Astrocyte (in vitro differentiated cells and primary cell): ENCODE data around the gene CLGN. TPM values are rescaled to one million over a fixed set of nuclear protein-coding genes. Genes with fewer than 3 reads are reported as not detected.
A peak's percentile ranks its signal among the peaks of the same experiment; 100 is the strongest.

Experiments
- DNase-seq: peaks from one replicate; pipeline ENCODE4 v3.0.0-alpha.2; 2010; ENCODE audit warnings: low read depth
- FAIRE-seq: peaks from 2 replicates; lab custom pipeline; 2011; peaks lifted over from hg19 to GRCh38; lab: Jason Lieb, UNC
- H2AFZ ChIP-seq: 2 replicates; pipeline ENCODE4 v1.6.0; 2012; ENCODE audit warnings: low read depth, low read length, inconsistent platforms
- H3K27ac ChIP-seq: 2 replicates; pipeline ENCODE4 v1.5.1; 2011; ENCODE audit warnings: low read depth, low read length, inconsistent platforms
- H3K27me3 ChIP-seq: 2 replicates; pipeline ENCODE4 v1.6.0; 2011; ENCODE audit warnings: low read length, inconsistent platforms; ENCODE audit not compliant: insufficient read depth
- H3K36me3 ChIP-seq: 2 replicates; pipeline ENCODE4 v1.5.1; 2011; ENCODE audit warnings: low read length, inconsistent platforms; ENCODE audit not compliant: insufficient read depth
- H3K4me1 ChIP-seq: 2 replicates; pipeline ENCODE4 v1.5.1; 2011; ENCODE audit warnings: low read length, inconsistent platforms; ENCODE audit not compliant: insufficient read depth
- H3K4me2 ChIP-seq: 2 replicates; pipeline ENCODE4 v1.6.0; 2012; ENCODE audit warnings: low read length, inconsistent platforms
- H3K4me3 ChIP-seq: 2 replicates; pipeline ENCODE4 v1.5.1; 2011; ENCODE audit warnings: low read depth, mild to moderate bottlenecking, low read length, inconsistent platforms; ENCODE audit not compliant: insufficient read depth
- H3K79me2 ChIP-seq: 2 replicates; pipeline ENCODE4 v1.6.0; 2012; ENCODE audit warnings: mild to moderate bottlenecking, low read length, inconsistent platforms; ENCODE audit not compliant: insufficient read depth
- H3K9ac ChIP-seq: 2 replicates; pipeline ENCODE4 v1.6.0; 2012; ENCODE audit warnings: mild to moderate bottlenecking, low read length, inconsistent platforms
- H3K9me3 ChIP-seq: 2 replicates; pipeline ENCODE4 v1.5.1; 2012; ENCODE audit warnings: low read depth, mild to moderate bottlenecking, low read length, inconsistent platforms; ENCODE audit not compliant: insufficient read depth
- H4K20me1 ChIP-seq: 2 replicates; pipeline ENCODE4 v1.6.0; 2012; ENCODE audit warnings: low read length, inconsistent platforms; ENCODE audit not compliant: insufficient read depth
- H3K27ac Mint-ChIP-seq: one replicate; pipeline ENCODE4 v1.8.0; 2021; ENCODE audit warnings: mild to moderate bottlenecking, mixed read lengths; ENCODE audit not compliant: unreplicated experiment
- H3K27me3 Mint-ChIP-seq: one replicate; pipeline ENCODE4 v1.8.0; 2021; ENCODE audit warnings: low read depth, mixed read lengths; ENCODE audit not compliant: unreplicated experiment
- H3K36me3 Mint-ChIP-seq: one replicate; pipeline ENCODE4 v1.8.0; 2021; ENCODE audit warnings: low read depth, mixed read lengths; ENCODE audit not compliant: unreplicated experiment
- H3K4me1 Mint-ChIP-seq: one replicate; pipeline ENCODE4 v1.8.0; 2021; ENCODE audit warnings: low read depth, mixed read lengths; ENCODE audit not compliant: unreplicated experiment
- H3K4me3 Mint-ChIP-seq: one replicate; pipeline ENCODE4 v1.8.0; 2021; ENCODE audit warnings: mild to moderate bottlenecking, moderate library complexity, mixed read lengths; ENCODE audit not compliant: unreplicated experiment
- H3K9me3 Mint-ChIP-seq: one replicate; pipeline ENCODE4 v1.8.0; 2021; ENCODE audit warnings: mild to moderate bottlenecking, mixed read lengths; ENCODE audit not compliant: unreplicated experiment
- EZH2 ChIP-seq: IDR thresholded peaks from 2 replicates; pipeline ENCODE4 v1.6.1; 2012; ENCODE audit warnings: mild to moderate bottlenecking, low read length, inconsistent platforms; ENCODE audit not compliant: insufficient read depth
- total RNA-seq: library from RNA; stranded (reverse); gene quantifications from 2 replicates; pipeline ENCODE4 v1.2.1, GENCODE V29; 2021
- TF ChIP-seq, protein P1 (sequence below): IDR thresholded peaks from 2 replicates; pipeline ENCODE4 v1.5.1; 2011; ENCODE audit warnings: low read depth, mild to moderate bottlenecking, inconsistent platforms, low read length, moderate library complexity; ENCODE audit not compliant: insufficient read depth

Gene CLGN
- total RNA-seq, 1 donor from 2014 or later: 1.6 TPM

DNA sequence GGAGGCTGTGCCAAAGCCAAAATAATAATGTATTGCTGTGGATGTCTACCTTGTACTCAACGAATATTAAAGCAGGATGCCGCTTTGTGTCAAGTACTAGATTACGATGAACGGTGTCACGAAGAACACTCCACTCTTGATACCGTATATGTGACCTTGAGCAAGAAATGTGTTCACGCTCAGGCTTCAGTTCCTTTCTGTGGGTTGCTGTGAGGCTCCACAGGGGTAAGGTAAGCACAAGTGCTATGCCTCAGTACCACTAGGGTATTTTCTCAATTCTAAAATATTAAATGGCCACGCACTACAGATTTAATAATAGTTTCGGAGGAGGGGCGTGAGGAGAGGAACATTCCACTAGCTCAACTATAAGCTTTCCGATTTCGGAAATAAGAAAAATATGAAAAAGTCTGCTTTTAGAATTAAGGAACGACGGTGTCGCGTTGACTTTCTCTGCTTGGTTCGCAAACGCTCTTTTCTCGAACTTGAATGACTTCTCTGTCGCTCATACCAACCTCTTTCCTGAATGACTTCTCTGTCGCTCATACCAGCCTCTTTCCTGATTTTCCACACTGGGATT is 54.6 kb downstream of the CLGN start:
- peaks cover 29% of the 10 kb centered on the region for H4K20me1 ChIP-seq
- peak overlapping the region; percentile 77 for H3K27ac ChIP-seq
- no peaks in the 10 kb centered on the region for H3K9me3 ChIP-seq
- Mint-ChIP-seq H3K9me3 (no peaks in the 10 kb centered on the region), H3K4me1 (peaks cover 23% of the 10 kb centered on the region), H3K4me3 (no peak overlapping the region), H3K36me3 (no peaks in the 10 kb centered on the region), H3K27me3 (no peaks in the 10 kb centered on the region), H3K27ac (no peak overlapping the region)
- H3K4me2 ChIP-seq: peak overlapping the region; percentile 92
- peaks cover 43% of the 10 kb centered on the region for H3K79me2 ChIP-seq
- no peak for FAIRE-seq
- peak overlapping the region; percentile 86 for H2AFZ ChIP-seq
- TF ChIP-seq, protein P1, sequence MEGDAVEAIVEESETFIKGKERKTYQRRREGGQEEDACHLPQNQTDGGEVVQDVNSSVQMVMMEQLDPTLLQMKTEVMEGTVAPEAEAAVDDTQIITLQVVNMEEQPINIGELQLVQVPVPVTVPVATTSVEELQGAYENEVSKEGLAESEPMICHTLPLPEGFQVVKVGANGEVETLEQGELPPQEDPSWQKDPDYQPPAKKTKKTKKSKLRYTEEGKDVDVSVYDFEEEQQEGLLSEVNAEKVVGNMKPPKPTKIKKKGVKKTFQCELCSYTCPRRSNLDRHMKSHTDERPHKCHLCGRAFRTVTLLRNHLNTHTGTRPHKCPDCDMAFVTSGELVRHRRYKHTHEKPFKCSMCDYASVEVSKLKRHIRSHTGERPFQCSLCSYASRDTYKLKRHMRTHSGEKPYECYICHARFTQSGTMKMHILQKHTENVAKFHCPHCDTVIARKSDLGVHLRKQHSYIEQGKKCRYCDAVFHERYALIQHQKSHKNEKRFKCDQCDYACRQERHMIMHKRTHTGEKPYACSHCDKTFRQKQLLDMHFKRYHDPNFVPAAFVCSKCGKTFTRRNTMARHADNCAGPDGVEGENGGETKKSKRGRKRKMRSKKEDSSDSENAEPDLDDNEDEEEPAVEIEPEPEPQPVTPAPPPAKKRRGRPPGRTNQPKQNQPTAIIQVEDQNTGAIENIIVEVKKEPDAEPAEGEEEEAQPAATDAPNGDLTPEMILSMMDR: no peak
- TF ChIP-seq EZH2: no peak
- H3K4me3 ChIP-seq: peak overlapping the region; percentile 90
- H3K36me3 ChIP-seq: no peaks in the 10 kb centered on the region
- no peak for DNase-seq
- H3K4me1 ChIP-seq: peaks cover 23% of the 10 kb centered on the region
- H3K27me3 ChIP-seq: no peaks in the 10 kb centered on the region
- H3K9ac ChIP-seq: peak overlapping the region; percentile 93

DNA sequence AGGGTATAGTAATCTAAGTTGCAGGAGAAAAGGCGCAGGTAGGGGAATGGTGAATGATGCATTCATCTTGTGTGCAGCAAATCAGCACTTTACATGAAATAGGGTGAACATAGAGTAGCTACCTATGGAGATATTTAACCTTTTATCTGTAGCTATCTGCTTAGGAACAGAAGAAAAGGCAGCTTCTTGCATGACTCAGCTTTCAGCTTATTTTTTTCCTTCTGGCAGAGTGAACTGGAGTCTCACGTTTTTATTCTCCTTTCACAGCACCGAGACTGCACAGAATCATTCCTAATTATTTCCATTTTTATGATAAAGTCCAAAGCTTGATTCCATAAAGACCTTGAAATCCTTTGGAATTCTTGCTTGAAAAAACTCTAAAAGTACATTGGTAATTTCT is 58.8 kb downstream of the CLGN start:
- TF ChIP-seq, protein P1: no peak
- no peak for TF ChIP-seq EZH2
- H4K20me1 ChIP-seq: no peaks in the 10 kb centered on the region
- H3K4me3 ChIP-seq: no peak overlapping the region
- H3K36me3 ChIP-seq: no peaks in the 10 kb centered on the region
- H2AFZ ChIP-seq: no peak overlapping the region
- no peak overlapping the region for H3K4me2 ChIP-seq
- Mint-ChIP-seq H3K9me3 (no peaks in the 10 kb centered on the region), H3K36me3 (no peaks in the 10 kb centered on the region), H3K4me1 (peaks cover 18% of the 10 kb centered on the region), H3K4me3 (no peak overlapping the region), H3K27me3 (peaks cover 3% of the 10 kb centered on the region), H3K27ac (peak overlapping the region; percentile 64)
- no peaks in the 10 kb centered on the region for H3K9me3 ChIP-seq
- FAIRE-seq: peak; percentile 52
- H3K27me3 ChIP-seq: no peaks in the 10 kb centered on the region
- H3K27ac ChIP-seq: no peak overlapping the region
- H3K4me1 ChIP-seq: peaks cover 15% of the 10 kb centered on the region
- no peak overlapping the region for H3K9ac ChIP-seq
- H3K79me2 ChIP-seq: peaks cover 1% of the 10 kb centered on the region
- DNase-seq: no peak

DNA sequence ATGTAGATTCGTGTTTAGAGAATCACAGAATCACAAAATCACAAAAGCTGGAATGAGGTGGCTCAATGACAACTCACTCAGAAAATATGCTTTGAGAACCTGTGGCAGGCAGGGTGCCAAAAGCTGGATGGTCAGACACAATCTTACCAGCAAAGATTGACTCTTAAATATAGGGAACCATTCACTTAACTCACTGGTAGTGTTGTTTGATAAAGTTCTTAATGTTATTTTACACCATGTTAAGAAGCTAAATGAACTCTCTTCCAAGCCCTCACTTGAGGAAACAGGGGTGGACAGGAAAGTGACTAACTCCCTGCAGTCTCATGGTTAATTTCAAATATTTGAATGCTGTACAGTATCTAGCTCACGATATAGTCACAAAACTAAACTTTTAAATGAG is 59.7 kb downstream of the CLGN start:
- Mint-ChIP-seq H3K27ac (peak overlapping the region; percentile 68), H3K4me3 (no peak overlapping the region), H3K4me1 (peaks cover 18% of the 10 kb centered on the region), H3K27me3 (peaks cover 3% of the 10 kb centered on the region), H3K36me3 (no peaks in the 10 kb centered on the region), H3K9me3 (no peaks in the 10 kb centered on the region)
- Histone ChIP-seq H3K36me3 (no peaks in the 10 kb centered on the region), H2AFZ (peak overlapping the region; percentile 3), H3K4me1 (peaks cover 15% of the 10 kb centered on the region), H3K4me3 (no peak overlapping the region), H3K4me2 (peak overlapping the region; percentile 54), H3K79me2 (no peaks in the 10 kb centered on the region), H3K9me3 (no peaks in the 10 kb centered on the region), H3K27me3 (no peaks in the 10 kb centered on the region), H3K9ac (no peak overlapping the region), H4K20me1 (no peaks in the 10 kb centered on the region), H3K27ac (peak overlapping the region; percentile 24)
- FAIRE-seq (no peak), DNase-seq (peak; percentile 65)
- TF ChIP-seq, protein P1: no peak
- no peak for TF ChIP-seq EZH2
